ENCODE data around the gene WNT7A. TPM values are rescaled to one million over a fixed set of nuclear protein-coding genes. Genes with fewer than 3 reads are reported as not detected.

Gene WNT7A
- total RNA-seq, 1 experiment from 2014 or later, result 1.3 TPM

- no peak for DNase-seq (ENCODE audit: low read depth)
These were observed 50.6 kb downstream of the WNT7A start for GRCh38 chr3:13829311-13829710.

GRCh38 chr3:13828501-13829265, 51.2 kb downstream of the WNT7A start:
- no peak for DNase-seq (ENCODE audit: low read depth)

- DNase-seq (ENCODE audit: low read depth), result no peak
These were observed 52.2 kb downstream of the WNT7A start for GRCh38 chr3:13827699-13828098.

GRCh38 chr3:13827256-13827655, 52.6 kb downstream of the WNT7A start:
- DNase-seq (ENCODE audit: low read depth), result no peak

- no peak for DNase-seq (ENCODE audit: low read depth)
These were observed 53.2 kb downstream of the WNT7A start for GRCh38 chr3:13826672-13827071.

- DNase-seq (ENCODE audit: low read depth), result no peak
These were observed 54.0 kb downstream of the WNT7A start for GRCh38 chr3:13825821-13826220.

GRCh38 chr3:13825311-13825579, 54.6 kb downstream of the WNT7A start:
- no peak for DNase-seq (ENCODE audit: low read depth)

- no peak for DNase-seq (ENCODE audit: low read depth)
These were observed 55.2 kb downstream of the WNT7A start for GRCh38 chr3:13824521-13825310.

GRCh38 chr3:13823692-13824091, 56.2 kb downstream of the WNT7A start:
- DNase-seq (ENCODE audit: low read depth), result no peak

GRCh38 chr3:13822871-13823585, 56.8 kb downstream of the WNT7A start:
- no peak for DNase-seq (ENCODE audit: low read depth)

GRCh38 chr3:13822042-13822441, 57.8 kb downstream of the WNT7A start:
- DNase-seq (ENCODE audit: low read depth), result peak; percentile 79

- DNase-seq (ENCODE audit: low read depth), result no peak
These were observed 58.7 kb downstream of the WNT7A start for GRCh38 chr3:13821126-13821525.

- no peak for DNase-seq (ENCODE audit: low read depth)
These were observed 61.0 kb downstream of the WNT7A start for GRCh38 chr3:13818919-13819318.

- DNase-seq (ENCODE audit: low read depth), result no peak
These were observed 64.7 kb downstream of the WNT7A start for GRCh38 chr3:13815088-13815683.

GRCh38 chr3:13812034-13812471, 67.8 kb downstream of the WNT7A start:
- no peak for DNase-seq (ENCODE audit: low read depth)

- no peak for DNase-seq (ENCODE audit: low read depth)
These were observed 68.3 kb downstream of the WNT7A start for GRCh38 chr3:13811614-13812013.

- DNase-seq (ENCODE audit: low read depth), result no peak
These were observed 71.3 kb downstream of the WNT7A start for GRCh38 chr3:13808550-13808949.

- peak; percentile 91 for DNase-seq (ENCODE audit: low read depth)
These were observed 78.3 kb downstream of the WNT7A start for GRCh38 chr3:13801361-13802204.

- DNase-seq (ENCODE audit: low read depth), result no peak
These were observed 79.8 kb downstream of the WNT7A start for GRCh38 chr3:13800064-13800463.

- DNase-seq (ENCODE audit: low read depth), result no peak
These were observed 81.5 kb downstream of the WNT7A start for GRCh38 chr3:13798401-13798800.
